HEK293 (cell line): Measurements from ENCODE around the gene ERCC2.
A peak's percentile ranks its signal among the peaks of the same experiment; 100 is the strongest.

Experiments
- BCL6B ChIP-seq: fragments of 450-650 bp; formaldehyde crosslinking; IDR thresholded peaks from 2 replicates; pipeline ENCODE4 v1.5.1; 2017; ENCODE audit warnings: missing biosample characterization, missing genetic modification characterization
- GLI4 ChIP-seq: fragments of 450-650 bp; formaldehyde crosslinking; IDR thresholded peaks from 2 replicates; pipeline ENCODE4 v1.5.1; 2016; ENCODE audit warnings: missing biosample characterization, missing genetic modification characterization
- KLF16 ChIP-seq: fragments of 450-650 bp; formaldehyde crosslinking; IDR thresholded peaks from 2 replicates; pipeline ENCODE4 v1.5.1; 2017; ENCODE audit warnings: missing biosample characterization, missing genetic modification characterization
- PRDM4 ChIP-seq: fragments of 450-650 bp; formaldehyde crosslinking; IDR thresholded peaks from 2 replicates; pipeline ENCODE4 v1.5.1; 2017; ENCODE audit warnings: missing biosample characterization, missing genetic modification characterization
- REST ChIP-seq: fragments of 450-650 bp; formaldehyde crosslinking; IDR thresholded peaks from 2 replicates; pipeline ENCODE4 v1.5.1; 2016; ENCODE audit warnings: missing biosample characterization, missing genetic modification characterization
- YY1 ChIP-seq: fragments of 450-650 bp; formaldehyde crosslinking; IDR thresholded peaks from 2 replicates; pipeline ENCODE4 v1.5.1; 2018; ENCODE audit warnings: missing biosample characterization, missing genetic modification characterization
- ZBTB10 ChIP-seq: fragments of 450-650 bp; formaldehyde crosslinking; IDR thresholded peaks from 2 replicates; pipeline ENCODE4 v1.5.1; 2016; ENCODE audit warnings: missing biosample characterization, missing genetic modification characterization
- ZBTB20 ChIP-seq: fragments of 450-650 bp; formaldehyde crosslinking; IDR thresholded peaks from 2 replicates; pipeline ENCODE4 v1.5.1; 2016; ENCODE audit warnings: missing biosample characterization, missing genetic modification characterization
- ZBTB26 ChIP-seq: fragments of 450-650 bp; formaldehyde crosslinking; optimal IDR thresholded peaks from 2 replicates; pipeline ENCODE3; 2016; ENCODE audit warnings: missing biosample characterization, mild to moderate bottlenecking, missing genetic modification characterization
- ZBTB6 ChIP-seq: fragments of 450-650 bp; formaldehyde crosslinking; IDR thresholded peaks from 2 replicates; pipeline ENCODE4 v1.5.1; 2017; ENCODE audit warnings: missing biosample characterization, missing genetic modification characterization
- ZNF266 ChIP-seq: fragments of 450-650 bp; formaldehyde crosslinking; IDR thresholded peaks from 2 replicates; pipeline ENCODE4 v1.5.1; 2016; ENCODE audit warnings: missing biosample characterization, missing genetic modification characterization, low read depth
- ZNF280D ChIP-seq: fragments of 450-650 bp; formaldehyde crosslinking; IDR thresholded peaks from 2 replicates; pipeline ENCODE4 v1.5.1; 2016; ENCODE audit warnings: missing biosample characterization, missing genetic modification characterization
- ZNF394 ChIP-seq: fragments of 450-650 bp; formaldehyde crosslinking; IDR thresholded peaks from 2 replicates; pipeline ENCODE4 v1.5.1; 2016; ENCODE audit warnings: missing biosample characterization, missing genetic modification characterization, mild to moderate bottlenecking, moderate library complexity, borderline replicate concordance
- ZNF624 ChIP-seq: fragments of 450-650 bp; formaldehyde crosslinking; IDR thresholded peaks from 2 replicates; pipeline ENCODE4 v1.5.1; 2017; ENCODE audit warnings: missing biosample characterization, missing genetic modification characterization
- ZNF670 ChIP-seq: fragments of 450-650 bp; formaldehyde crosslinking; IDR thresholded peaks from 2 replicates; pipeline ENCODE4 v1.5.1; 2016; ENCODE audit warnings: missing biosample characterization, missing genetic modification characterization, low read depth
- ZNF692 ChIP-seq: fragments of 450-650 bp; formaldehyde crosslinking; IDR thresholded peaks from 2 replicates; pipeline ENCODE4 v1.5.1; 2016; ENCODE audit warnings: missing biosample characterization, missing genetic modification characterization
- ZSCAN4 ChIP-seq: fragments of 450-650 bp; formaldehyde crosslinking; IDR thresholded peaks from 2 replicates; pipeline ENCODE4 v1.5.1; 2017; ENCODE audit warnings: missing biosample characterization, missing genetic modification characterization

ERCC2 gene

GRCh38 chr19:45404557-45405434 is 34.4 kb upstream of the ERCC2 start, which contains the start of gene PPP1R13L (continued):
- TF ChIP-seq BCL6B (tag by site-specific recombination) (no peak), ZNF670 (tag by site-specific recombination) (no peak), ZNF692 (tag by site-specific recombination) (peak; percentile 51), REST (no peak), GLI4 (tag by site-specific recombination) (0 out of 2 replicates have a peak, but pooled peaks have one; percentile 43), ZBTB20 (tag by site-specific recombination) (peak; percentile 18; the same call in 1 of the 2 replicates), ZBTB6 (tag by site-specific recombination) (peak; percentile 9; the same call in 1 of the 2 replicates), ZBTB26 (tag by site-specific recombination) (peak; percentile 21), ZNF394 (peak; percentile 40; the same call in 1 of the 2 replicates), ZNF624 (tag by site-specific recombination) (no peak), ZNF280D (tag by site-specific recombination) (peak; percentile 92), ZNF266 (tag by site-specific recombination) (no peak), ZBTB10 (peak; percentile 32; the same call in 1 of the 2 replicates), KLF16 (tag by site-specific recombination) (peak; percentile 40; the same call in 1 of the 2 replicates), YY1 (tag by site-specific recombination) (0 out of 2 replicates have a peak, but pooled peaks have one; percentile 42), ZSCAN4 (tag by site-specific recombination) (peak; percentile 17; the same call in 1 of the 2 replicates), PRDM4 (tag by site-specific recombination) (peak; percentile 58; the same call in 1 of the 2 replicates)
